Activated B cell treated with CpG ODN at 0.5 μM for 24 hours (primary cell): ENCODE data around the gene CFAP100. TPM values are rescaled to one million over a fixed set of nuclear protein-coding genes. Genes with fewer than 3 reads are reported as not detected.

Source experiments
- ATAC-seq: fragments of 200-7000 bp; cut with Tn5 transposase; one replicate; pipeline ENCODE4 v1.10.0; 2021; ENCODE audit warnings: low read depth, mild to moderate bottlenecking, moderate library complexity
- CTCF ChIA-PET: fragments of 350-600 bp; sonication (Branson Sonifier 250); formaldehyde crosslinking; loops from one replicate; lab custom pipeline; 2021; ENCODE audit warnings: antibody characterized with exemption; lab: Charles Lee
- POLR2A ChIA-PET: fragments of 350-600 bp; sonication (Branson Sonifier 250); formaldehyde crosslinking; loops from one replicate; lab custom pipeline; 2021; ENCODE audit warnings: antibody characterized with exemption; lab: Charles Lee
- DNase-seq: peaks from one replicate; pipeline ENCODE4 v3.0.0; 2022
- H3K27ac Mint-ChIP-seq: one replicate; pipeline ENCODE4 v1.8.0; 2020; ENCODE audit warnings: mixed read lengths
- H3K27me3 Mint-ChIP-seq: one replicate; pipeline ENCODE4 v1.8.0; 2021; ENCODE audit warnings: mixed read lengths
- H3K36me3 Mint-ChIP-seq: one replicate; pipeline ENCODE4 v1.8.0; 2021; ENCODE audit warnings: low read depth, mixed read lengths
- H3K4me1 Mint-ChIP-seq: one replicate; pipeline ENCODE4 v1.8.0; 2021; ENCODE audit warnings: mixed read lengths
- H3K4me3 Mint-ChIP-seq: one replicate; pipeline ENCODE4 v1.8.0; 2020; ENCODE audit warnings: mild to moderate bottlenecking, mixed read lengths
- H3K9me3 Mint-ChIP-seq: one replicate; pipeline ENCODE4 v1.8.0; 2020; ENCODE audit warnings: mixed read lengths
- CTCF ChIP-seq: fragments of 200-600 bp; IDR thresholded peaks from one replicate; pipeline ENCODE4 v1.8.0; 2022; ENCODE audit warnings: antibody characterized with exemption, mild to moderate bottlenecking
- intact Hi-C: fragments of 100-400 bp; cut with micrococcal nuclease; formaldehyde crosslinking; loops from one replicate; pipeline ENCODE4 v1.15.1; 2024
- total RNA-seq: library from RNA; stranded (reverse); gene quantifications from 2 replicates; pipeline ENCODE4 v1.2.3, GENCODE V29; 2022

Gene CFAP100
- total RNA-seq, 1 donor from 2014 or later, result not detected

GRCh38 chr3:126478581-126479310 lies 84.0 kb downstream of the CFAP100 start:
- DNase-seq, result no peak
- H3K4me3 Mint-ChIP-seq, result no peak overlapping the region
- no peaks in the 10 kb centered on the region for H3K27me3 Mint-ChIP-seq
- H3K36me3 Mint-ChIP-seq, result peaks cover under 1% of the 10 kb centered on the region
- H3K27ac Mint-ChIP-seq, result no peak overlapping the region
- POLR2A ChIA-PET, result no interaction called here
- peaks cover 16% of the 10 kb centered on the region for H3K4me1 Mint-ChIP-seq
- intact Hi-C loops, result loop anchor here (5.0 to 10.0 kb wide), 6 partner anchors 1114 to 1744 kb away; partner anchors contain the start of genes ABTB1, EEFSEC, RUVBL1 and SEC61A1
- ATAC-seq, result no peak
- no peak for TF ChIP-seq CTCF
- CTCF ChIA-PET, result no interaction called here
- no peaks in the 10 kb centered on the region for H3K9me3 Mint-ChIP-seq

GRCh38 chr3:126479642-126480041 lies 84.9 kb downstream of the CFAP100 start:
- intact Hi-C loops, result loop anchor here (5.0 to 10.0 kb wide), 6 partner anchors 1113 to 1745 kb away; partner anchors contain the start of genes ABTB1, EEFSEC, RUVBL1 and SEC61A1
- CTCF ChIA-PET, result no interaction called here

GRCh38 chr3:126480206-126480605 lies 85.5 kb downstream of the CFAP100 start:
- Mint-ChIP-seq H3K4me1 (peaks cover 6% of the 10 kb centered on the region), H3K4me3 (no peak overlapping the region), H3K9me3 (no peaks in the 10 kb centered on the region), H3K27me3 (no peaks in the 10 kb centered on the region), H3K27ac (no peak overlapping the region), H3K36me3 (no peaks in the 10 kb centered on the region)
- CTCF ChIA-PET, result no interaction called here
- intact Hi-C loops, result no loop called here
- ATAC-seq, result no peak
- DNase-seq, result no peak
- no peak for TF ChIP-seq CTCF
- POLR2A ChIA-PET, result interaction anchor here (0.6 kb wide), 1 partner anchor 884 kb away, joined by 3 read pairs; no protein-coding TSS in a partner anchor

More at GRCh38 chr3:126479642-126480041, 84.9 kb downstream of the CFAP100 start:
- H3K27ac Mint-ChIP-seq, result no peak overlapping the region
- no peak for ATAC-seq
- DNase-seq, result no peak
- no peak overlapping the region for H3K4me3 Mint-ChIP-seq
- H3K36me3 Mint-ChIP-seq, result no peaks in the 10 kb centered on the region
- POLR2A ChIA-PET, result no interaction called here
- H3K4me1 Mint-ChIP-seq, result peaks cover 7% of the 10 kb centered on the region
- no peak for TF ChIP-seq CTCF
- no peaks in the 10 kb centered on the region for H3K27me3 Mint-ChIP-seq
- no peaks in the 10 kb centered on the region for H3K9me3 Mint-ChIP-seq

DNA sequence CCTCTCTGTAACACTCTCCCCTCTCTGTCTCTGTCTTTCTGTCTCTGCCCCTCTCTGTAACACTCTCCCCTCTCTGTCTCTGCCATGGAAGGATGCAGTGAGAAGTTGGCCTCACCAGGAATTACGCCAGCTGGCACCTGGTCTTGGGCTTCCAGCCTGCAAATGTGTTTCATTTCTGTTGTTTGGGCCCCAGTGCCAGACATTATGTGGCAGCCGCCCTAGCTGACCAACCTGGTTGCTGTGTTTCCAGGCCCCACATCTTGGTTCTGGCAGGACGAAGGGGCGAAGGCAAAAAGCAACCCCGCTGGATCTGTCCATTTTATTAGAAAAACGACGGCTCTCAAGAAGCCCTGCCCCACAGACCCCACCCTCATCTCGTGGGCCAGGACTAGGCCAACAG lies 86.2 kb downstream of the CFAP100 start:
- H3K27me3 Mint-ChIP-seq, result no peaks in the 10 kb centered on the region
- no peaks in the 10 kb centered on the region for H3K36me3 Mint-ChIP-seq
- no peak overlapping the region for H3K4me3 Mint-ChIP-seq
- H3K9me3 Mint-ChIP-seq, result no peaks in the 10 kb centered on the region
- DNase-seq (no peak), ATAC-seq (no peak)
- no peak overlapping the region for H3K27ac Mint-ChIP-seq
- POLR2A ChIA-PET, result interaction anchor here (0.6 kb wide), 1 partner anchor 885 kb away, joined by 3 read pairs; no protein-coding TSS in a partner anchor
- H3K4me1 Mint-ChIP-seq, result peaks cover 6% of the 10 kb centered on the region
- no peak for TF ChIP-seq CTCF
- CTCF ChIA-PET, result no interaction called here
- intact Hi-C loops, result no loop called here

- Mint-ChIP-seq H3K9me3 (no peaks in the 10 kb centered on the region), H3K4me1 (peaks cover 4% of the 10 kb centered on the region), H3K4me3 (no peak overlapping the region), H3K36me3 (no peaks in the 10 kb centered on the region), H3K27me3 (no peaks in the 10 kb centered on the region), H3K27ac (no peak overlapping the region)
- CTCF ChIA-PET, result interaction anchor here (0.8 kb wide), 1 partner anchor 10 kb away, joined by 3 read pairs; no protein-coding TSS in a partner anchor
- ATAC-seq (no peak), DNase-seq (no peak)
- no peak for TF ChIP-seq CTCF
- POLR2A ChIA-PET, result no interaction called here
- intact Hi-C loops, result no loop called here
Measured at GRCh38 chr3:126481808-126482502, 87.2 kb downstream of the CFAP100 start.
